Upper lobe of left lung (tissue), 6 donors: Measurements from ENCODE around the gene MEMO1. TPM values are rescaled to one million over a fixed set of nuclear protein-coding genes. Genes with fewer than 3 reads are reported as not detected.

Experiments used
- ATAC-seq, 2 donors: fragments of 200-7000 bp; cut with Tn5 transposase; one replicate each; pipeline ENCODE4 v1.9.1; 2022; ENCODE audit warnings: mild to moderate bottlenecking in 2 of 2, moderate library complexity in 2 of 2; ENCODE audit not compliant: low FRiP score in 2 of 2
- DNase-seq, 2 donors: peaks; one replicate each; pipeline ENCODE4 v3.0.0-alpha.2; 2019 to 2020
- H3K27ac ChIP-seq, 4 donors: fragments of 200-600 bp; sonication (generic); one replicate each; pipeline ENCODE4 v1.5.1; 2016 to 2019
- H3K27me3 ChIP-seq, 4 donors: fragments of 200-600 bp; sonication (generic); one replicate each; pipeline ENCODE4 v1.5.1; 2017 to 2019
- H3K36me3 ChIP-seq, 4 donors: fragments of 200-600 bp; sonication (generic); one replicate each; pipeline ENCODE4 v1.5.1; 2016 to 2019
- H3K4me1 ChIP-seq, 4 donors: fragments of 200-600 bp; sonication (generic); one replicate each; pipeline ENCODE4 v1.5.1; 2018 to 2019
- H3K4me3 ChIP-seq, 4 donors: fragments of 200-600 bp; sonication (generic); one replicate each; pipeline ENCODE4 v1.5.1; 2017 to 2019; ENCODE audit warnings: mild to moderate bottlenecking in 2 of 4, moderate library complexity in 1 of 4
- H3K9me3 ChIP-seq, 4 donors: fragments of 200-600 bp; sonication (generic); one replicate each; pipeline ENCODE4 v1.5.1; 2018 to 2019
- EP300 ChIP-seq, 4 donors: sonication (generic); formaldehyde crosslinking; IDR thresholded peaks; one replicate each; pipeline ENCODE4 v1.5.1; 2017; ENCODE audit warnings: antibody characterized with exemption in 4 of 4, control low read depth in 2 of 4
- POLR2A ChIP-seq, 4 donors: fragments of 450-650 bp; IDR thresholded peaks; one replicate each; pipeline ENCODE4 v1.5.1; 2016 to 2017; ENCODE audit warnings: antibody characterized with exemption in 4 of 4, mild to moderate bottlenecking in 2 of 4
- POLR2AphosphoS5 ChIP-seq, 2 donors: sonication (generic); formaldehyde crosslinking; IDR thresholded peaks; one replicate each; pipeline ENCODE4 v1.5.1; 2017; ENCODE audit warnings: antibody characterized with exemption in 2 of 2
- WGBS, 2 donors: methylation state at CpG; one replicate each; pipeline ENCODE4 v1.1.5; 2017 to 2018; 5-methylcytosine and 5-hydroxymethylcytosine counted together
- total RNA-seq, 6 donors: library from RNA; depleted of rRNA in 4 of 6; stranded (reverse); fragments of >200 nt in 4 of 6; gene quantifications; one replicate each; pipeline versions ENCODE4 v1.1.0 to v1.2.1, GENCODE V29; 2016 to 2021
- TF ChIP-seq, protein P1 (sequence below), 6 experiments: fragments of 450-650 bp in 4 of 6; fragments of 200-600 bp in 2 of 6; sonication (generic) in 2 of 6; IDR thresholded peaks; one replicate each; pipeline ENCODE4 v1.5.1; 2016 to 2019; ENCODE audit warnings: antibody characterized with exemption in 6 of 6
- donor health status: DM: no; HTN: no; CAD: no; lungs with moderate emphysema.
- donor health status: DM: no; HTN: yes; CAD: no; lungs with severe emphysema.

MEMO1 gene
- total RNA-seq, 6 donors from 2014 or later: 12.7 to 32.3 (median 23.6) TPM

DNA sequence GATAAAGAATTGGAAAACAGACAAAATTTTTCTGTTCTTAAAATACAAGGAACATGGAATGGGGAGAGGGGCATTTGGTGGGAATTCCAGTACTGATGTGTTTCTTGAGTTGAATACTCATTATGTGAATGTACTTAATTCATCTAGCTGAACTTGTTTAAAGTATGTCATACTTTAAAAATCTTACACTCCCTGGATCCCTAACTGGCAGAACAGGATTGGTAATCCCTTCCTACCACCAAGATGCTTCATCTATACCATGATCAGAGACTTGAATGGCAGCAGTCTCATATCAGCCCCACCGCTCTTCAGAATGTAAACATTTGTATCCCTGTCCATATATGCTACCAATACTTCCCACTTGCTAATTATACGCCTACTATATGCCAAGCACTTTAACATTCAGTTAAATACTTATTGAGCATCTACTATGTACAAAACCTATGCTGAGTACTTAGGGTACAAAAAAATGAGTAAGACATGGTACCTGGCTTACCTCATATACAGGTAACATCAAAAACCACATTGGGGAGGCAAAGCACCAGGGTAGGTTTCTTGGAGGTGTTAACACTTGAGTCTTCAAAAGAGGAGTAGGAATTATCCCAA, 5.3 kb downstream of the MEMO1 start:
- no peak for DNase-seq
- Histone ChIP-seq H3K36me3 (no peaks in the 10 kb centered on the region), H3K27ac (no peak overlapping the region), H3K4me3 (no peak overlapping the region), H3K27me3 (no peaks in the 10 kb centered on the region), H3K9me3 (no peaks in the 10 kb centered on the region), H3K4me1 (peaks cover 9 to 17% (median 15%) of the 10 kb centered on the region in 4 donors)
- WGBS, 2 donors: 92 to 98% methylated on average over 2 of the region's 2 CpGs
- TF ChIP-seq, protein P1, sequence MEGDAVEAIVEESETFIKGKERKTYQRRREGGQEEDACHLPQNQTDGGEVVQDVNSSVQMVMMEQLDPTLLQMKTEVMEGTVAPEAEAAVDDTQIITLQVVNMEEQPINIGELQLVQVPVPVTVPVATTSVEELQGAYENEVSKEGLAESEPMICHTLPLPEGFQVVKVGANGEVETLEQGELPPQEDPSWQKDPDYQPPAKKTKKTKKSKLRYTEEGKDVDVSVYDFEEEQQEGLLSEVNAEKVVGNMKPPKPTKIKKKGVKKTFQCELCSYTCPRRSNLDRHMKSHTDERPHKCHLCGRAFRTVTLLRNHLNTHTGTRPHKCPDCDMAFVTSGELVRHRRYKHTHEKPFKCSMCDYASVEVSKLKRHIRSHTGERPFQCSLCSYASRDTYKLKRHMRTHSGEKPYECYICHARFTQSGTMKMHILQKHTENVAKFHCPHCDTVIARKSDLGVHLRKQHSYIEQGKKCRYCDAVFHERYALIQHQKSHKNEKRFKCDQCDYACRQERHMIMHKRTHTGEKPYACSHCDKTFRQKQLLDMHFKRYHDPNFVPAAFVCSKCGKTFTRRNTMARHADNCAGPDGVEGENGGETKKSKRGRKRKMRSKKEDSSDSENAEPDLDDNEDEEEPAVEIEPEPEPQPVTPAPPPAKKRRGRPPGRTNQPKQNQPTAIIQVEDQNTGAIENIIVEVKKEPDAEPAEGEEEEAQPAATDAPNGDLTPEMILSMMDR (IDR thresholded peaks at IDR 0.05): no peak
- TF ChIP-seq POLR2AphosphoS5 (IDR thresholded peaks at IDR 0.05) (no peak), EP300 (IDR thresholded peaks at IDR 0.05) (no peak), POLR2A (IDR thresholded peaks at IDR 0.05) (no peak)
- ATAC-seq: no peak

DNA sequence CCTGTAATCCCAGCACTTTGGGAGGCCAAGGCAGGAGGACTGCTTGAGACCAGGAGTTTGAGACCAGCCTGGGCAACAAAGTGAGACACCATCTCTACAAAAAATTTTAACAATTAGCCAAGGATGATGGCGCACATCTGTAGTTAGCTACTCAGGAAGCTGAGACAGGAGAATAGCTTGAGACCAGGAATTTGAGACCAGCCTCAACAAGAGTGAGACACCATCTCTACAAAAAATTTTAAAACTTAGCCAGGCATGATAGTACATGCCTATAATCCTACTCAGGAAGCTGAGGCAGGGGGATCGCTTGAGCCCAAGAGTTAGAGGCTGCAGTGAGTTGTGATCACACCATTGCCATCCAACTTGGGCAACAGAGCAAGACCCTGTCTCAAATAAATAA, 7.0 kb downstream of the MEMO1 start:
- H3K4me3 ChIP-seq: no peak overlapping the region
- WGBS, 2 donors: 93 to 100% methylated on average over 2 of the region's 2 CpGs
- H3K36me3 ChIP-seq: no peaks in the 10 kb centered on the region
- H3K9me3 ChIP-seq: no peaks in the 10 kb centered on the region
- H3K27ac ChIP-seq: no peak overlapping the region
- H3K27me3 ChIP-seq: no peaks in the 10 kb centered on the region
- H3K4me1 ChIP-seq: peaks cover 8 to 15% (median 11%) of the 10 kb centered on the region in 4 donors
- TF ChIP-seq EP300 (IDR thresholded peaks at IDR 0.05): no peak
- no peak for TF ChIP-seq POLR2A (IDR thresholded peaks at IDR 0.05)
- TF ChIP-seq POLR2AphosphoS5 (IDR thresholded peaks at IDR 0.05): no peak
- TF ChIP-seq, protein P1 (IDR thresholded peaks at IDR 0.05): no peak
- ATAC-seq: no peak
- no peak for DNase-seq

DNA sequence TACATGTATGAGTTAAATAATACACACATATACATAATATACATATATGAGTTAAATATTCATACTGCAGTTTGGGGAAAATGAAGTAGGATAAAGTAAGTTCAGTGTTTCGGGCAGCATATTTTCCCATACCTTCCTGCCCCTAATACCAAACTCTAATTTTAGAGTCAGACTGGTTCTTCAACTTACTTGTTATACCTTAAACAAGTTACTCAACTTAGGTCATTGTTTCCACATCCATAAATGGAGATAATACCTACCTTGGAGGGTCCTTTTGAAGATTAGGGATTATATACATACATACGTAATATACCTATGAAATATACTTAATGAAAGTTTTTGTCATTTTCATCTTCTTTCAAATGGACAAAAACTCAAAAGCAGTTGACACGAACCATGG, 8.4 kb downstream of the MEMO1 start:
- no peaks in the 10 kb centered on the region for H3K27me3 ChIP-seq
- ATAC-seq (no peak), DNase-seq (no peak)
- peaks cover 4 to 8% (median 6%) of the 10 kb centered on the region in 4 donors for H3K4me1 ChIP-seq
- H3K27ac ChIP-seq: no peak overlapping the region
- no peaks in the 10 kb centered on the region for H3K9me3 ChIP-seq
- H3K4me3 ChIP-seq: no peak overlapping the region
- TF ChIP-seq POLR2AphosphoS5 (IDR thresholded peaks at IDR 0.05) (no peak), POLR2A (IDR thresholded peaks at IDR 0.05) (no peak), EP300 (IDR thresholded peaks at IDR 0.05) (no peak)
- TF ChIP-seq, protein P1 (IDR thresholded peaks at IDR 0.05): no peak
- H3K36me3 ChIP-seq: no peaks in the 10 kb centered on the region
- 85 to 88% methylated on average over 3 of the region's 3 CpGs for WGBS, 2 donors

DNA sequence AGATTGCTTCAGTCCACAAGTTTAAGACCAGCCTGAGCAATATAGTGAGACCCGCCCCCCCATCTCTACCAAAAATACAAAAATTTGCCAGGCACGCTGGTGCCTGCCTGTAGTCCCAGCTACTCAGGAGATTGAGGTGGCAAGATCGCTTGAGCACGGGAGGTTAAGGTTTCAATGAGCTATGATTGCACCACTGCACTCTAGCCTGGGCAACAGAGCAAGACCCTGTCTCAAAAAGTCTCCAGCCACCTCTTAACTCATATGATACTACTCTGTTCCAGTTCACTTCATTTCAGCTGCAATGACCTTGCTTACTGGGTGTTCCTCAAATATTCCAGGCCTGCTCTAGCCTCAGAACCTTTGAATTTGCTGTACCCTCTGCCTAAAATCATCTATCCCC, 11.4 kb downstream of the MEMO1 start:
- Histone ChIP-seq H3K9me3 (no peaks in the 10 kb centered on the region), H3K27ac (no peak overlapping the region), H3K4me1 (peaks cover 0 to 9% (median 4%) of the 10 kb centered on the region in 4 donors), H3K36me3 (no peaks in the 10 kb centered on the region), H3K4me3 (no peak overlapping the region), H3K27me3 (no peaks in the 10 kb centered on the region)
- TF ChIP-seq POLR2AphosphoS5 (IDR thresholded peaks at IDR 0.05) (no peak), EP300 (IDR thresholded peaks at IDR 0.05) (no peak), POLR2A (IDR thresholded peaks at IDR 0.05) (no peak)
- TF ChIP-seq, protein P1 (IDR thresholded peaks at IDR 0.05): no peak
- 93 to 97% methylated on average over 3 to 4 of the region's 4 CpGs for WGBS, 2 donors
- DNase-seq (no peak), ATAC-seq (no peak)
